ENCODE measurements around the gene SPATA31A7. TPM values are rescaled to one million over a fixed set of nuclear protein-coding genes. Genes with fewer than 3 reads are reported as not detected.
"Not testable (repeated sequence)": the region's sequence is repeated elsewhere in the genome, so short reads cannot be mapped to it uniquely, and the experiment has no call there.

Gene SPATA31A7
- not detected for total RNA-seq

DNA sequence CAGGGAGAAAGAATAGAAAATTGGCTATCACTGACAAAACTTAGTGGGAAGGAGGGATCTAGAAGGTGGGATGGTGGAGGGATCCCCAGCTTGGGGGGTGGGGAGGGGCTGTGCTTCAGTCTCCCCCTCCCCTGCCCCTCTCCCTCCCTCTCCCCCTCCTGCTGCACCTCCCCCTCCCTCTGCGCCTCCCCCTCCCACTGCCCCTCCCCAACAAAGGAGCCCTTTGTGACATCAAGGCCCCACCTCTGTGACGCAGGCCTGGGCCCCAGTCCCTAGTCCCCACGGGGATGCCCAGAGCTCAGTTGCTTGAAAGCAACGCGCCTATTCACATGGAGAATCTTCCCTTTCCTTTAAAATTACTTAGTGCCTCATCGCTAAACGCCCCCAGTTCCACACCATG lies at the start of gene SPATA31A7:
SPATA31A7 (plus strand) TSS at position 301 of the 400 bp plus-strand sequence; CDS start at position 330, 29 bp downstream.
- H3K27ac ChIP-seq; intact Hi-C loops (cut with DNase I); H3K4me1 ChIP-seq; H3K9me3 ChIP-seq; ATAC-seq; H3K27me3 ChIP-seq; DNase-seq; H3K36me3 ChIP-seq (replicated peaks in 1 of 2; ENCODE audit: insufficient read depth in 1 of 2, low read depth in 2 of 2); H3K4me3 ChIP-seq: not testable (repeated sequence)
- WGBS, 2 donors = no CpG with 5 or more reads among the region's 7 CpGs

DNA sequence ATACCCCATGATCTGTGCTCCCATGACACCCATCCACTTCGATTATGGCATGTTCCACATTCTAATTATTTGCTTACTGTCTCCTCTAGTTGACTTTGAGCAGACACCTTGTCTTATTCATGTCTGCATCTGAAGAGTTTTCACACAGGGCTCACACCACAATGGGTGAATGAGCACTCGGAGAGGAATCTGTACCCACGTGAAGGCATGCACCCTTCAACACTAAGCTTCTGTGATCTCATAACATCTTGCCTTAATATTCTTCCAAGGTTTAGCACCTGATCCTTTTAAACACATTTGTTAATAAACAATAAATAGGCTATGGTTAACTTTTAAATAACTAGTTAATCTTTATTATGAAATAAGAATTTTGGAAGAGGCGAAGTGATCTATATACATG lies 36.6 kb downstream of the SPATA31A7 start:
- H3K4me3 ChIP-seq; DNase-seq; H3K9me3 ChIP-seq; H3K4me1 ChIP-seq; H3K27ac ChIP-seq; ATAC-seq; intact Hi-C loops (cut with DNase I); H3K36me3 ChIP-seq (replicated peaks in 1 of 2; ENCODE audit: insufficient read depth in 1 of 2, low read depth in 2 of 2); H3K27me3 ChIP-seq: not testable (repeated sequence)
- no CpG with 5 or more reads among the region's 4 CpGs for WGBS, 2 donors

Small RNA genes lying within 50 kb of the gene (small RNA-seq; reads per million reads assigned to genes)
- not detected for gene BX005040.2

All from body of pancreas (tissue), 4 donors.